Activated naive CD8-positive, alpha-beta T cell treated with anti-CD3 and anti-CD28 coated beads, Interleukin-2, amount 10 ng/mL, durations not matched to agents 7 days and 5 days (primary cell): Measurements from ENCODE around the gene SAMD14. TPM values are rescaled to one million over a fixed set of nuclear protein-coding genes. Genes with fewer than 3 reads are reported as not detected.
A peak's percentile ranks its signal among the peaks of the same experiment; 100 is the strongest.

Experiments used
- ATAC-seq: fragments of 150-1000 bp; cut with Tn5 transposase; one replicate; pipeline ENCODE4 v1.10.0; 2021; ENCODE audit warnings: low read depth, moderate library complexity
- POLR2A ChIA-PET: fragments of 350-600 bp; sonication (Branson Sonifier 250); formaldehyde crosslinking; loops from one replicate; lab custom pipeline; 2021; ENCODE audit warnings: antibody characterized with exemption; lab: Charles Lee
- DNase-seq: peaks from one replicate; pipeline ENCODE4 v3.0.0; 2021
- H3K27ac Mint-ChIP-seq: one replicate; pipeline ENCODE4 v1.8.0; 2022; ENCODE audit warnings: mild to moderate bottlenecking, mixed read lengths
- H3K27me3 Mint-ChIP-seq: one replicate; pipeline ENCODE4 v1.8.0; 2022; ENCODE audit warnings: mild to moderate bottlenecking, moderate library complexity, mixed read lengths
- H3K36me3 Mint-ChIP-seq: one replicate; pipeline ENCODE4 v1.8.0; 2021; ENCODE audit warnings: mild to moderate bottlenecking, mixed read lengths
- H3K4me1 Mint-ChIP-seq: one replicate; pipeline ENCODE4 v1.8.0; 2021; ENCODE audit warnings: mixed read lengths
- H3K4me3 Mint-ChIP-seq: one replicate; pipeline ENCODE4 v1.8.0; 2022; ENCODE audit warnings: mild to moderate bottlenecking, moderate library complexity, mixed read lengths
- H3K9me3 Mint-ChIP-seq: one replicate; pipeline ENCODE4 v1.8.0; 2021; ENCODE audit warnings: mixed read lengths
- total RNA-seq, 2 experiments: library from RNA; stranded (reverse); gene quantifications; one replicate each; pipeline ENCODE4 v1.2.3, GENCODE V29; 2021

The SAMD14 gene
- total RNA-seq, 2 experiments from 2014 or later = 0.11 to 0.19 TPM

DNA sequence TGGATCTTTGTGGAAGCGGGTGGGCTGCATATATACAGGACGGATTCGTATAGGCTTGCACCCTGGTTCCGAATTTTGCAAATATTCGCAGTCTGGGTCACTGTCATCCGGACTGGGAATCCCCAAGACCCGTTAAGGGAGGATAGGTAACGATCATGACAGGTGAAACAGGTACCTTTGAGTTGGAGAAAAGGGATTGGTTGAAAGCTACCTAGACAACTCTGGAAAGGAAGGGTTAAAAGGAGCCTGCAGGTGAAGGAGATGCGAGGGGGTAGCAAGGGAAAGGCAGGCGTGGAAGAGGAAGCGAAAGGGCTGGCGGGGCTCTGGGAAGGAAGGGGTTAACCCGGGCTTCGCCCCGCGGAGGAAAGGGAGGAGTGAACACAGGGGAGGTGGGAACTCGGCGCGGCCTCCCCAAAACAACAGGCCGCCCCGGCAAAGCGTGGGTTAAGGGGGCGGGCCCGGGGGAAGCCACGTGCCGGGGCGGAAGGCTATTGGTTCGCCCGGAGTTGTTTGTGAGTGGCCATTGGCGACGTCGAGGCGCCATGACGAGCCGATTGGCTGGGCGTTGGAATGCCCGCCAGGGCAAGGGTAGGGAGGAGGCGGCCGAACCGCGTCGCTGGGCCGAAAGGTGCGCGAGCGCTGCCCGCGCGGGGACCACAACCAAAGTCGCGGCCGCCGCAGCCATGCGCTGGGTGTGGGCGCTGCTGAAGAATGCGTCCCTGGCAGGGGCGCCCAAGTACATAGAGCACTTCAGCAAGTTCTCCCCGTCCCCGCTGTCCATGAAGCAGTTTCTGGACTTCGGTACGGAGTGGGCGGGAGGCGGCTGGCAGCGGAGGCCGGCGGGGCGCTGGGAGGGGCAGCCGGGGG, 35.0 kb downstream of the SAMD14 start, which contains the start of gene PDK2:
TSS of gene PDK2 (plus strand) at position 599 of the 867 bp plus-strand sequence. CDS start at position 684, 85 bp downstream.
- no peaks in the 10 kb centered on the region for H3K9me3 Mint-ChIP-seq
- H3K27ac Mint-ChIP-seq = peak within 1 kb of the TSS; percentile 92
- H3K4me3 Mint-ChIP-seq = peak within 1 kb of the TSS; percentile 90
- peaks cover 9% of the 10 kb centered on the region for H3K4me1 Mint-ChIP-seq
- peak; percentile 97 for ATAC-seq
- no peaks in the 10 kb centered on the region for H3K36me3 Mint-ChIP-seq
- DNase-seq = peak; percentile 97
- POLR2A ChIA-PET = interaction anchor here (0.8 to 2.0 kb wide), 6 partner anchors 19 to 203 kb away, joined by 3 to 14 read pairs (median 4); partner anchors contain the start of gene ITGA3
- peaks cover 2% of the 10 kb centered on the region for H3K27me3 Mint-ChIP-seq

DNA sequence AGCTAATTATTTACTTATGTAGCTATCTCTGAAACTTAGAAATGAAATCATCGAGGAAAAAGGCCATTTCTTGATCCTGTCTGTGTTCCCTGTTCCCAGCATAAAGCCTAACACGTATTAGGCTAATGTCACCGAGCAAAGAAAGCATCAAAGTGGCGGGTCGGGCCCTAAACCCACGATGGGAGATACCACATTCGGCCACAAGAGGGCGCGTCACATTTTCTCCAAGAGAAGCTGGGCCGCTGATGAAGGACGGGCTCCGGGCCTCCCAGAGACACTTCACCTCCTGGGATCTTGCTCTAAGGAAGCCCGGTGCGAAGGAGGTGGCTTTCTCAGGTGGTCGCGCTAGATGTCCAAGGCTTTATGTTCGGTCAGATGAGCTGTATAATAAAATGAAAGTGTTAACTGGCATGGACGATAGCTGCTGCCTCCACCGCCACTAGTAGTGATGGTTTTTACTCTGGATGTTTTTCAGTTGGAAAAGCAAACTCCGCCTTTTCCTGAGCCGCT, 35.7 kb downstream of the SAMD14 start:
- Mint-ChIP-seq H3K4me3 (peak overlapping the region; percentile 90), H3K27ac (peak overlapping the region; percentile 92), H3K27me3 (peaks cover 2% of the 10 kb centered on the region), H3K9me3 (no peaks in the 10 kb centered on the region), H3K36me3 (no peaks in the 10 kb centered on the region), H3K4me1 (peaks cover 9% of the 10 kb centered on the region)
- POLR2A ChIA-PET = interaction anchor here (0.5 to 2.0 kb wide), 7 partner anchors 19 to 862 kb away, joined by 3 to 14 read pairs (median 4); partner anchors contain the start of gene ITGA3
- peak; percentile 93 for DNase-seq
- peak; percentile 26 for ATAC-seq

DNA sequence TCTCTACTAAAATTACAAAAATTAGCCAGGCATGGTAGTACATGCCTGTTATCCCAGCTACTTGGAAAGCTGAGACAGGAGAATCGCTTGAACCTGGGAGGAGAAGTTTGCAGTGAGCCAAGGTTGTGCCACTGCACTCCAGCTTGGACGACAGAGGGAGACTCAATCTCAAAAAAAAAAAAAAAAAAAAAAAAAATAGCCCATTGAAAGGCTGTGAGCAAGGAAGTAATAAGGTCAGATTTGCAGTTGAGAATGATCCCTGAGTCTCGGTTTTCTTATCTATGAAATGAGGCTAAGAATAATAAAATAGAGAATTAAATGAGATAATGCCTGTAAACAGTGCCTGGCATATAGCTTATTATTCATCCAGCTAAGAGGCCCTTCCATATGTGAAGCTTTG, 36.2 kb downstream of the SAMD14 start:
- no peaks in the 10 kb centered on the region for H3K9me3 Mint-ChIP-seq
- H3K4me3 Mint-ChIP-seq = peak overlapping the region; percentile 90
- ATAC-seq (no peak), DNase-seq (no peak)
- H3K27ac Mint-ChIP-seq = no peak overlapping the region
- H3K27me3 Mint-ChIP-seq = peaks cover 2% of the 10 kb centered on the region
- POLR2A ChIA-PET = interaction anchor here (0.5 to 2.0 kb wide), 5 partner anchors 37 to 861 kb away, joined by 3 to 14 read pairs (median 4); partner anchors contain the start of gene ITGA3
- H3K36me3 Mint-ChIP-seq = no peaks in the 10 kb centered on the region
- peaks cover 9% of the 10 kb centered on the region for H3K4me1 Mint-ChIP-seq

DNA sequence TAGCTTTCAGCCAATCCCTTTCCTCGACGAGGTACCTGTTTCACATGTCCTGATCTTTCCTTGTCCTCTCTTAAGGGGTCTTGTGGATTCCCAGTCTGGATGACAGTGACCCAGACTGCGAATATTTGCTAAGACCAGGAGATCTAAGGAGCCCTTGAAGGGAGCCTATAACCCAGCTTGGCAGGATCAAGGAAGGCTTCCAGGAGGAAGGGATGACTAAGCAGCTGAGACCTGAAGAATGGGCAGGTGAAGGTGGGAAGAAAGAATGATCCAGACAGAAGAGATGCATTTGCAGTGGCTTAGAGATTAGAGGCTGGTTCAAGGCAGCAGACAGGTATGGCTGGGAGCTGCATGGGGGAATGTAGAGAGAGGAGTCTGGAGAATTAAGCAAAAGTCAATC, 36.7 kb downstream of the SAMD14 start:
- H3K27ac Mint-ChIP-seq = no peak overlapping the region
- H3K36me3 Mint-ChIP-seq = no peaks in the 10 kb centered on the region
- no peak for DNase-seq
- no peak overlapping the region for H3K4me3 Mint-ChIP-seq
- POLR2A ChIA-PET = interaction anchor here (1.1 to 2.0 kb wide), 2 partner anchors 12 to 37 kb away, joined by 3 to 14 read pairs; partner anchors contain the start of gene ITGA3
- ATAC-seq = no peak
- H3K4me1 Mint-ChIP-seq = peaks cover 9% of the 10 kb centered on the region
- no peaks in the 10 kb centered on the region for H3K9me3 Mint-ChIP-seq
- peaks cover 2% of the 10 kb centered on the region for H3K27me3 Mint-ChIP-seq

DNA sequence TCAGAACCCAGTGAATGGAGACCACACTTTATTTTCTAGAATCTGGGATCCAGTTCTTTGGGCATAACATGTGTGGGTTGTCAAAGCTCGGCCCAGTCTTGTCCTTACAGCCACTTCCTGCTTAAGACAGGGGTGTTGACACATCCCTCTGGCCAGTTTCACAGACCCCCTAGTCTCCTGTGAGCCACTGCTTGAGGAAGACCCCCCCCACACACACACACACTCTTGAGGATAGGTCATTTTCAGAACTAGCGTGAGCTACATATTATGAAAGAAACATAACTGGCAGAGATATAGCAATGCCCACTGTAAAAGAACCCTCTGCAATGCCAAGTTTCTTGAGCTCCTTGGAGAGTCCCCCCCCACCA, 38.1 kb downstream of the SAMD14 start:
- POLR2A ChIA-PET = interaction anchor here (0.6 to 1.1 kb wide), 3 partner anchors 10 to 136 kb away, joined by 3 to 5 read pairs (median 4); partner anchors contain the start of gene PPP1R9B
- ATAC-seq (no peak), DNase-seq (no peak)
- H3K27me3 Mint-ChIP-seq = peaks cover 2% of the 10 kb centered on the region
- no peaks in the 10 kb centered on the region for H3K36me3 Mint-ChIP-seq
- H3K9me3 Mint-ChIP-seq = no peaks in the 10 kb centered on the region
- no peak overlapping the region for H3K4me3 Mint-ChIP-seq
- H3K4me1 Mint-ChIP-seq = peaks cover 9% of the 10 kb centered on the region
- H3K27ac Mint-ChIP-seq = no peak overlapping the region

DNA sequence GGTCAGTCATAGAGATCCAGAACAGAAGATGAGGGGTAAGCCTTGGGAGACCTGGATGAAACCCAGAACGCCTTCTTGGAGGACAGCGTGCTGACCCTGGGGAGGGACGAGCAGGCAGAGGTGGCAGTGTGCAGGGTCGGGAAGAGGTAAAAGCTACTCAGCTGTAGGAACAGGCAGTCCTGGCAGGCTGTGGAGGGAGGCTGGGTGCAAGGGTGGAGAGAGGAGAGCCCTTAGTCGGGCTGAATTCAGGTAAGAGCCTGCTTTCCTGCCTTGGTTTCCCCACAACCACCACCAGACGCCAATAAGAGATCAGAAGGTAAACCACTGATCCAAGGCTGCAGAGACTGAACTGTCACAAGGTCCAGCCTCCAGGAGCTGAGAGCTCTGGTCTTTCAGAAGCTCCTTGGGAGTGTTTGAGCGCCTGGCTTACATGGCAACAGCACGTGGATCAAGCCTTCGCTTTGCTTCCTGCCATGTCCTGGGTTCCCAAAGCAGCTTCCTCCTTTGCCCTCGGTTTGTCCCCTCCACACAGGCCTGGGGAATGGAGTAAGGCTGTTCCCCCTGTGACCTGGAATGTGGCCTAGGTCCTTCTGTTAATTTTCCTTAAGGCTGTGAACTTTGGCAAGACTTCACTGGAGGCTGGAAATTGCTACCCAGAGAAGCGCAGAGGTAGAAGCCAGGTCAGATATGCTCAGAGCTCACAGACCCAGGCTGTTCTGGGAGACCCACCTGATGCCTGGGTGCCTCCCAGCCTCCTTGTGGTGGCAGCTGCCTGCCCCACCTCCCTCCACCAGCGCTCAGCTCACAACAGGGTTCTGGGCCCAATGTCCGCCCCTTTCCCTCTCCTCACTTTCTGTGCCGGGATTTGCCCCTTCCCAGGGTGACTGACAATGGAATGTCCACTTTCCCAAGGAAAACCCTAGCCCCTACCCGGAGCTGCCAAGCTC, 38.7 kb downstream of the SAMD14 start:
- no peak overlapping the region for H3K4me3 Mint-ChIP-seq
- peaks cover 2% of the 10 kb centered on the region for H3K27me3 Mint-ChIP-seq
- H3K36me3 Mint-ChIP-seq = no peaks in the 10 kb centered on the region
- H3K27ac Mint-ChIP-seq = no peak overlapping the region
- POLR2A ChIA-PET = interaction anchor here (0.6 kb wide), 1 partner anchor 59 kb away, joined by 5 read pairs; the partner anchor contains the start of gene PPP1R9B
- H3K4me1 Mint-ChIP-seq = peaks cover 9% of the 10 kb centered on the region
- no peaks in the 10 kb centered on the region for H3K9me3 Mint-ChIP-seq
- DNase-seq (no peak), ATAC-seq (no peak)

GRCh38 chr17:50090071-50090470, 39.9 kb downstream of the SAMD14 start:
- ATAC-seq (no peak), DNase-seq (no peak)
- no peaks in the 10 kb centered on the region for H3K9me3 Mint-ChIP-seq
- H3K4me1 Mint-ChIP-seq = peaks cover 3% of the 10 kb centered on the region
- POLR2A ChIA-PET = no interaction called here
- no peak overlapping the region for H3K4me3 Mint-ChIP-seq
- H3K27me3 Mint-ChIP-seq = peaks cover 2% of the 10 kb centered on the region
- H3K27ac Mint-ChIP-seq = no peak overlapping the region
- H3K36me3 Mint-ChIP-seq = no peaks in the 10 kb centered on the region

DNA sequence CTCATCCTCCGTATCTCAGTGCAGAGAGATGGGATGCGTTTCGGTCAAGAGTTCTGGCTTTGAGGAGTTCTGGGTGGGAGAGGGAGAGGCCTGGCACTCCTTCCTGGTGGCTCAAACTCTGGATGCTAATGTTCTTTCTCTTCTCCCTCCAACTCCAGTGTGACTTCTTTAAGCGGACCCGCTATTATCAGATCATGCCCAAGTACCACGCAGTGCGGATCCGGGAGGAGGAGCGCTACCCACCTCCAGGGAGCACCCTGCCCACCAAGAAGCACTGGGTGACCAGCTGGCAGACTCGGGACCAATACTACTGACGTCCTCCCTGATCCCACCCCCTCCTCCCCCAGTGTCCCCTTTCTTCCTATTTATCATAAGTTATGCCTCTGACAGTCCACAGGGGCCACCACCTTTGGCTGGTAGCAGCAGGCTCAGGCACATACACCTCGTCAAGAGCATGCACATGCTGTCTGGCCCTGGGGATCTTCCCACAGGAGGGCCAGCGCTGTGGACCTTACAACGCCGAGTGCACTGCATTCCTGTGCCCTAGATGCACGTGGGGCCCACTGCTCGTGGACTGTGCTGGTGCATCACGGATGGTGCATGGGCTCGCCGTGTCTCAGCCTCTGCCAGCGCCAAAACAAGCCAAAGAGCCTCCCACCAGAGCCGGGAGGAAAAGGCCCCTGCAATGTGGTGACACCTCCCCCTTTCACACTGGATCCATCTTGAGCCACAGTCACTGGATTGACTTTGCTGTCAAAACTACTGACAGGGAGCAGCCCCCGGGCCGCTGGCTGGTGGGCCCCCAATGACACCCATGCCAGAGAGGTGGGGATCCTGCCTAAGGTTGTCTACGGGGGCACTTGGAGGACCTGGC, 40.8 kb downstream of the SAMD14 start:
- Mint-ChIP-seq H3K9me3 (no peaks in the 10 kb centered on the region), H3K27me3 (peaks cover 2% of the 10 kb centered on the region), H3K27ac (no peak overlapping the region), H3K4me3 (no peak overlapping the region), H3K4me1 (peaks cover 1% of the 10 kb centered on the region), H3K36me3 (no peaks in the 10 kb centered on the region)
- POLR2A ChIA-PET = no interaction called here
- DNase-seq (no peak), ATAC-seq (no peak)

- Mint-ChIP-seq H3K9me3 (no peaks in the 10 kb centered on the region), H3K4me3 (no peak overlapping the region), H3K36me3 (no peaks in the 10 kb centered on the region), H3K27me3 (no peaks in the 10 kb centered on the region), H3K4me1 (no peaks in the 10 kb centered on the region), H3K27ac (no peak overlapping the region)
- ATAC-seq (no peak), DNase-seq (no peak)
- POLR2A ChIA-PET = interaction anchor here (0.5 to 1.7 kb wide), 5 partner anchors 30 to 82 kb away, joined by 3 to 8 read pairs (median 4); no protein-coding TSS in a partner anchor
Observed at GRCh38 chr17:50087912-50088405, 42.0 kb downstream of the SAMD14 start.

- DNase-seq (peak; percentile 85), ATAC-seq (peak; percentile 81)
- no peaks in the 10 kb centered on the region for H3K36me3 Mint-ChIP-seq
- POLR2A ChIA-PET = interaction anchor here (0.5 to 1.7 kb wide), 5 partner anchors 29 to 81 kb away, joined by 3 to 8 read pairs (median 4); no protein-coding TSS in a partner anchor
- no peaks in the 10 kb centered on the region for H3K9me3 Mint-ChIP-seq
- H3K27ac Mint-ChIP-seq = no peak overlapping the region
- no peaks in the 10 kb centered on the region for H3K27me3 Mint-ChIP-seq
- H3K4me1 Mint-ChIP-seq = no peaks in the 10 kb centered on the region
- no peak overlapping the region for H3K4me3 Mint-ChIP-seq
Observed at GRCh38 chr17:50087246-50087911, 42.6 kb downstream of the SAMD14 start.

DNA sequence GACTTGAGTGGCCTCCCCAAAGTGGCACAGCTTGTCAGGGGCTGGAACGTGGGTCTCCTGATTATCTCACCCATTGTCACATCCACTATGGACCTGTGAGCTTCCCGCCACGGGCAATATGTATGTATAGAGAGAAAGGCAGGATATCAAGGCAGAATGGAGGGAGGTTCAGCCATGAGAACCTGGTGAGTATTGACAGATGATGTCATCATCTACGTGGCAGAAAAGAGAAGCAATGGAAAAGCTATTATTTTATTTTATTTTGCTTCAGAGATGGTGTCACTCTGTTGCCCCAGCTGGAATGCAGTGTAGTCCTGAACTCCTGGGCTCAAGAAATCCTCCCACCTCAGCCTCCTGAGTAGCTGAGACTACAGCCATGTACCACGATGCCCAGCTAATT, 48.2 kb downstream of the SAMD14 start:
- ATAC-seq (no peak), DNase-seq (no peak)
- Mint-ChIP-seq H3K27me3 (no peaks in the 10 kb centered on the region), H3K27ac (no peak overlapping the region), H3K4me1 (no peaks in the 10 kb centered on the region), H3K9me3 (no peaks in the 10 kb centered on the region), H3K36me3 (peaks cover 3% of the 10 kb centered on the region), H3K4me3 (no peak overlapping the region)
- POLR2A ChIA-PET = interaction anchor here (0.5 to 1.7 kb wide), 2 partner anchors 11 to 25 kb away, joined by 3 to 4 read pairs; partner anchors contain the start of gene ITGA3
